Lower leg skin (tissue), 3 donors: ENCODE results near the gene CSF2.

Source experiments
- CTCF ChIP-seq, 3 donors: fragments of 450-650 bp; IDR thresholded peaks; one replicate each; pipeline ENCODE4 v1.5.1; 2016; ENCODE audit warnings: antibody characterized with exemption in 3 of 3, mild to moderate bottlenecking in 3 of 3, moderate library complexity in 2 of 3
- POLR2A ChIP-seq, 2 donors: fragments of 450-650 bp; IDR thresholded peaks; one replicate each; pipeline ENCODE4 v1.6.1; 2016 to 2017; ENCODE audit warnings: antibody characterized with exemption in 2 of 2, mild to moderate bottlenecking in 1 of 2, moderate library complexity in 1 of 2

GRCh38 chr5:132104556-132104955, 31.0 kb downstream of the CSF2 start:
- TF ChIP-seq CTCF (IDR thresholded peaks at IDR 0.05) (no peak), POLR2A (IDR thresholded peaks at IDR 0.05) (no peak)
